GM23248 (cell line): ENCODE results near the gene C5orf63.

Source experiments
- EZH2 ChIP-seq: fragments of 200-600 bp; sonication (generic); IDR thresholded peaks from 2 replicates; pipeline ENCODE4 v1.6.1; 2018; ENCODE audit warnings: antibody characterized with exemption, mild to moderate bottlenecking; ENCODE audit not compliant: insufficient read depth, poor library complexity, severe bottlenecking
- EZH2phosphoT487 ChIP-seq: fragments of 200-600 bp; sonication (generic); IDR thresholded peaks from 2 replicates; pipeline ENCODE4 v1.6.1; 2018; ENCODE audit warnings: antibody characterized with exemption, moderate library complexity, mild to moderate bottlenecking, low read depth; ENCODE audit not compliant: insufficient read depth

DNA sequence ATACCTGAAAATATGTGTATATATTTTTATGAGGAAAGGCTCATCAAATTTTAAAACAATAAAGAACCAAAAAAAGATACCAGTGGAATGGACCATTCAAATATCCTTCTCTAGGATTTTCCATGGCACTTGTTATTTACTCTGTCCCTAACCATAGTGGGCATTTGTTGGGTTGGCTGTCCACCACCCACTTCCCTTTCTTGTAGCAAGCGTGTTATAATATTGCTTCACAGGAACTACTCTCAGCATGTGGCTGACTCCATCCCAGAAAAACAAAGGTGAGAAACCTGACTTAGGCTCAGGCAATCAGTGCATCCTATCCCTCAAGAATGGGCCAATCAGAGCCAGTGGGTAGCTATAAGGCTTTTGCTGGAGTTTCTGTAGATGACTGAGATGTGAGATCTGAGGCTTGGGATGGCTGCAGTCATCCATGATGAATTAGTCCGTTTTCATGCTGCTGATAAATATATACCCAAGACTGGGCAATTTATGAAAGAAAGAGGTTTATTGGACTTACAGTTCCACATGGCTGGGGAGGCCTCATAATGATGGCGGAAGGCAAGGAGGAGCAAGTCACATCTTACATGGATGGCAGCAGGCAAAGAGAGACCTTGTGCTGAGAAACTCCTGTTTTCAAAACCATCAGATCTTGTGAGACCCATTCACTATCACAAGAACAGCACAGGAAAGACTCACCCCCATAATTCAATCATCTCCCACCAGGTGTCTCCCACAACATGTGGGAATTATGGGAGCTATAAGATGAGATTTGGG, 17.2 kb downstream of the C5orf63 start:
- no peak for TF ChIP-seq EZH2
- TF ChIP-seq EZH2phosphoT487 = no peak
